Right lobe of liver (tissue), 4 donors: ENCODE data around the gene PPP5C.

Experiments used
- CTCF ChIP-seq, 4 donors: fragments of 200-600 bp in 3 of 4; fragments of 450-650 bp in 1 of 4; IDR thresholded peaks; one replicate each; pipeline versions ENCODE4 v1.5.1 to v1.8.0; 2016 to 2022; ENCODE audit warnings: antibody characterized with exemption in 4 of 4, mild to moderate bottlenecking in 2 of 4
- POLR2A ChIP-seq: fragments of 450-650 bp; IDR thresholded peaks from one replicate; pipeline ENCODE4 v1.6.1; 2017; ENCODE audit warnings: antibody characterized with exemption, mild to moderate bottlenecking
- donor health status: DM: no; HTN: no; CAD: no.
- donor health status: DM: no; HTN: no; CAD: no.
- donor health status: DM: no; HTN: yes; CAD: no.

- no peak for TF ChIP-seq CTCF (IDR thresholded peaks at IDR 0.05)
- no peak for TF ChIP-seq POLR2A
Measured at GRCh38 chr19:46392252-46392801, 45.4 kb downstream of the PPP5C start.
